ENCODE measurements around the gene PCNP. TPM values are rescaled to one million over a fixed set of nuclear protein-coding genes. Genes with fewer than 3 reads are reported as not detected.
A peak's percentile ranks its signal among the peaks of the same experiment; 100 is the strongest.

PCNP gene
- total RNA-seq (2014; rRNA removed; shearing (Covaris generic); ENCODE audit: low replicate concordance), result 37.9 and 90.3 TPM in 2 replicates

DNA sequence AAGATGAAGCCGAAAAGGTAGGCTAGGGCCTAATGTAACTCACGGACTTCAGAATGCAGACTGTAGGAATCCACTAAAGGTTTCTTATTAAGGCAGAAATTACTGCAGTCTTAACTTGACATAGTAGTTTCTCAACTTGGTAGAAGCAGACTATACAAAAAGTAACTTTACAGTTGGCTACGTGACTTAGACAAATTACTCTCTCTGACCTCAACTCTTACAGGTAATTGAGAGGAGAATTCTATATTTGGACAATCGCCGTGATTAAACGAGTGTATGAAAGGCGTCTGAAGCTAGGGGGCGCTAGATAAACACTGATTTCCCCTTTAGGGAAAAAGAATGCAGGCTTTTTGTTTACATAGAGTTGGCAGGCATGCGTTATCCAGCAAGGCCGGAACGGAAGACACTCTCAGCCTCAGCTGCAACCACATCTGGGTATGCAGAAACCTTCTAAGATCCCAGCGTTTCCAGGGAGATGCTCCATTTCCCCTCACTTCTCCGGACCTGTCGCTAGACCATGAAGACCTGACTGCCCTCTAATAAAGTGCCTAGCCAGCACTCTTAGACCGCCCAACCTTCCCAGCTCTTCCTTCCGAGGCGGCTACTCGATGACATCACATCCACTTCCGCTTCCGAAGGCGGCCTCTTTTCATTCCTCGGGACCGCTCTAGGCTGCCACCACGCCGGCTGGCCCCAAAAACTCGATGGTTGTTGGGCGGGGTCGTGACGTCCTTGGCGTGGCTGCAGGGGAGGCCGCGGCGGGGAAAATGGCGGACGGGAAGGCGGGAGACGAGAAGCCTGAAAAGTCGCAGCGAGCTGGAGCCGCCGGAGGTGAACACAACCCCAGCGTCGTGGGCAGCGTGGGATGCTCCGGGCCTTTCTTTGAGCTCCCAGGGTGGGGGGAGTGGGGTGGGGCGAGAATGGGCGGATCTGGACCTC is at the start of gene PCNP:
Gene PCNP, plus strand, starts transcription at position 732 of the 939 bp plus-strand sequence. Its CDS starts 36 bp downstream, at position 768.
- Histone ChIP-seq H3K4me1 (ENCODE audit: low read length) (peaks cover 66% of the 10 kb centered on the region), H3K9me3 (ENCODE audit: low read length) (no peaks in the 10 kb centered on the region), H3K9me2 (replicated peaks; ENCODE audit: insufficient read depth, low read length) (no peaks in the 10 kb centered on the region), H3K27me3 (ENCODE audit: low read length) (no peaks in the 10 kb centered on the region), H4K20me1 (ENCODE audit: insufficient read depth, low read depth, low read length) (peaks cover 4% of the 10 kb centered on the region; the same call in 1 of the 2 replicates), H3K79me2 (ENCODE audit: low read length) (peaks cover 42% of the 10 kb centered on the region), H3K4me3 (ENCODE audit: low read length) (peak within 1 kb of the TSS; percentile 94), H3K9ac (ENCODE audit: low read length) (peak within 1 kb of the TSS; percentile 92), H3K27ac (ENCODE audit: low read length) (peak within 1 kb of the TSS; percentile 70), H3K36me3 (ENCODE audit: insufficient read depth, low read length) (peaks cover 9% of the 10 kb centered on the region), H2AFZ (ENCODE audit: low read length) (peak within 1 kb of the TSS; percentile 34; the same call in 1 of the 2 replicates), H3K4me2 (ENCODE audit: low read depth, low read length, poor library complexity, severe bottlenecking) (peak within 1 kb of the TSS; percentile 93)
- DNase-seq, result peak; percentile 100

- Histone ChIP-seq H3K4me1 (ENCODE audit: low read length) (no peaks in the 10 kb centered on the region), H3K9ac (ENCODE audit: low read length) (no peak overlapping the region), H3K79me2 (ENCODE audit: low read length) (no peaks in the 10 kb centered on the region), H3K27ac (ENCODE audit: low read length) (no peak overlapping the region), H3K36me3 (ENCODE audit: insufficient read depth, low read length) (no peaks in the 10 kb centered on the region), H4K20me1 (ENCODE audit: insufficient read depth, low read depth, low read length) (no peaks in the 10 kb centered on the region), H3K4me3 (ENCODE audit: low read length) (no peak overlapping the region), H3K27me3 (ENCODE audit: low read length) (no peaks in the 10 kb centered on the region), H2AFZ (ENCODE audit: low read length) (no peak overlapping the region), H3K9me2 (replicated peaks; ENCODE audit: insufficient read depth, low read length) (no peaks in the 10 kb centered on the region), H3K4me2 (ENCODE audit: low read depth, low read length, poor library complexity, severe bottlenecking) (no peak overlapping the region), H3K9me3 (ENCODE audit: low read length) (no peaks in the 10 kb centered on the region)
- DNase-seq, result no peak
These were observed 46.5 kb upstream of the PCNP start for GRCh38 chr3:101527441-101527840.

DNA sequence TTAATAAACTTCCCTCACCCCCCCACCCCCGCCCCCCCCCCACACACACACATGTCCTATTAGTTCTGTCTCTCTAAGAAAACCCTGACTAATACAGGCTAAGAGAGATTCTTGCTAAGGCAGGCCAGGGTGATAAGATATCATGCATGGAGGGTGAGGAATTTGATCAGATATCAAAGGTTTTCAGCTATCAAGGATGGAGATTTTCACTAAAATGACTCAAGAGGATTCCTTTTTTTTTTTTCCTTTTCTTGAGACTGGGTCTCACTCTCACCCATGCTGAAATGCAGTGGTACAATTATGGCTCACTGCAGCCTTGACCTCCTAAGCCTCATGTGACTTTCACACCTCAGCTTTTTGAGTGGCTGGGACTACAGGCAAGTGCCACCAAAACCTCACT is 46.1 kb upstream of the PCNP start:
- Histone ChIP-seq H3K36me3 (ENCODE audit: insufficient read depth, low read length) (no peaks in the 10 kb centered on the region), H3K79me2 (ENCODE audit: low read length) (no peaks in the 10 kb centered on the region), H3K4me2 (ENCODE audit: low read depth, low read length, poor library complexity, severe bottlenecking) (no peak overlapping the region), H3K9me3 (ENCODE audit: low read length) (no peaks in the 10 kb centered on the region), H4K20me1 (ENCODE audit: insufficient read depth, low read depth, low read length) (no peaks in the 10 kb centered on the region), H3K9ac (ENCODE audit: low read length) (no peak overlapping the region), H3K27me3 (ENCODE audit: low read length) (no peaks in the 10 kb centered on the region), H3K27ac (ENCODE audit: low read length) (no peak overlapping the region), H2AFZ (ENCODE audit: low read length) (no peak overlapping the region), H3K9me2 (replicated peaks; ENCODE audit: insufficient read depth, low read length) (no peaks in the 10 kb centered on the region), H3K4me3 (ENCODE audit: low read length) (no peak overlapping the region), H3K4me1 (ENCODE audit: low read length) (no peaks in the 10 kb centered on the region)
- DNase-seq, result no peak

DNA sequence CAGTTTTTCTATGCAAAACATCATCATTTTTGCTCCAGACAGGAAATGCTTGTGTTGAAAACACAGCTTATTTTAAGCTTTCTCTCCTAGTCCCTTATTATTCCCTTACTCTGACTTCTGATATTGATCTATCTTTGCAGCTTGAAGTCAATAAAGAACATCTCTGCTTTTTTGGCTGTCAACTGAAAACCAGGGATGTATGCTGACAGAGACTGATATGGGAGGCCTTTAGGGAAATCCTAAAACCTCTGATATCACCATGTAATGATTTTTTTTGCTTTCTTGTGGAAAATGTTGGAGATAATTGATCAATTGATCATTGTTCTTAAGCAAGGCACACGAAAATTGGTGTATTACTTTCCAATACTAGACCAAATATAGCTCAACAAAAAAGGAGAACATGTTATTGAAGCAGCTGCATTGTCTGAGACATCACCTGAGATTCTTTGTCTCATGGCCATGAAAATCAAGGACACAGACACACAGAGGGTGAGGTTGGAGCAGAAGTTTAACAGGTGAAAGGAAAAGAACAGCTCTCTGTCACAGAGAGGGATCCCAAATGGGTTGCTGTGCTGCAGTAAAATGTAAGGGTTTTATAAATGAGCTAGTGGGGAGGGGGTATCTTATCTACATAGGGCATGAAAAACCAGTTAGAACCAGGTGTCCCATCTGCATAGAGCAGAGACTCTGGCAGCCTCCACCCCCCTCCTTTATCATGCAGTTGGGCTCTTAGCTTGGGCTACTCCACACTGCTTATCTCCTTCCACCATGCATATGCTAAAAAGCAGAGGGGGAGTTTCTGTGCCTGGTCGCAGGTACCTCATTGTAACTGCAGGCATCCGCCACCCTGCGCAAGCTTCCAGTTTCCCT is 43.9 kb upstream of the PCNP start:
- Histone ChIP-seq H3K79me2 (ENCODE audit: low read length) (no peaks in the 10 kb centered on the region), H2AFZ (ENCODE audit: low read length) (no peak overlapping the region), H3K4me1 (ENCODE audit: low read length) (no peaks in the 10 kb centered on the region), H3K4me3 (ENCODE audit: low read length) (no peak overlapping the region), H3K9me3 (ENCODE audit: low read length) (no peaks in the 10 kb centered on the region), H3K27me3 (ENCODE audit: low read length) (no peaks in the 10 kb centered on the region), H4K20me1 (ENCODE audit: insufficient read depth, low read depth, low read length) (no peaks in the 10 kb centered on the region), H3K9ac (ENCODE audit: low read length) (no peak overlapping the region), H3K9me2 (replicated peaks; ENCODE audit: insufficient read depth, low read length) (no peaks in the 10 kb centered on the region), H3K27ac (ENCODE audit: low read length) (no peak overlapping the region), H3K4me2 (ENCODE audit: low read depth, low read length, poor library complexity, severe bottlenecking) (no peak overlapping the region), H3K36me3 (ENCODE audit: insufficient read depth, low read length) (no peaks in the 10 kb centered on the region)
- no peak for DNase-seq

DNA sequence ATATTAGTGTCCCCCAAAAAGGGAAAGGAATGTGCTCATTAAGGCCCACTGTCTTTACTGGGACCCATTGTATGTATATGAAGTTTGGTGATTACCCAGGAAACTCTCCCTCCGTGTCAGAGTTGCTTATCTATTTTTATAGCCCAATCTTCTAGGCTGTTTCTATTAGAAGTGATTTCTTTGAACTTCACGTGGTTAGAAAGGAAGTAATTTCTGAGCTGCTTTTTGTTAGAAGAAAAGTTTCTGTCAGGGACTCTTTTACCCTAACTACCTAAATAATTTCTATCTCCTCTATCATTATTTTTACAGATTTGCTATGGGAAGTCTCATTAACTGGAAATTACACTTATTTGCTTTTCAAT is 43.3 kb upstream of the PCNP start:
- no peaks in the 10 kb centered on the region for H3K9me2 ChIP-seq (replicated peaks; ENCODE audit: insufficient read depth, low read length)
- no peak overlapping the region for H3K9ac ChIP-seq (ENCODE audit: low read length)
- H4K20me1 ChIP-seq (ENCODE audit: insufficient read depth, low read depth, low read length), result no peaks in the 10 kb centered on the region
- DNase-seq, result no peak
- no peak overlapping the region for H2AFZ ChIP-seq (ENCODE audit: low read length)
- no peaks in the 10 kb centered on the region for H3K79me2 ChIP-seq (ENCODE audit: low read length)
- H3K4me1 ChIP-seq (ENCODE audit: low read length), result no peaks in the 10 kb centered on the region
- no peaks in the 10 kb centered on the region for H3K36me3 ChIP-seq (ENCODE audit: insufficient read depth, low read length)
- no peaks in the 10 kb centered on the region for H3K9me3 ChIP-seq (ENCODE audit: low read length)
- no peak overlapping the region for H3K27ac ChIP-seq (ENCODE audit: low read length)
- H3K27me3 ChIP-seq (ENCODE audit: low read length), result no peaks in the 10 kb centered on the region
- H3K4me2 ChIP-seq (ENCODE audit: low read depth, low read length, poor library complexity, severe bottlenecking), result no peak overlapping the region
- H3K4me3 ChIP-seq (ENCODE audit: low read length), result no peak overlapping the region

GRCh38 chr3:101531473-101532086 is 42.4 kb upstream of the PCNP start:
- DNase-seq, result no peak
- H3K9ac ChIP-seq (ENCODE audit: low read length), result no peak overlapping the region
- no peaks in the 10 kb centered on the region for H3K9me2 ChIP-seq (replicated peaks; ENCODE audit: insufficient read depth, low read length)
- no peaks in the 10 kb centered on the region for H3K79me2 ChIP-seq (ENCODE audit: low read length)
- no peak overlapping the region for H3K27ac ChIP-seq (ENCODE audit: low read length)
- no peaks in the 10 kb centered on the region for H3K9me3 ChIP-seq (ENCODE audit: low read length)
- H3K4me2 ChIP-seq (ENCODE audit: low read depth, low read length, poor library complexity, severe bottlenecking), result no peak overlapping the region
- H3K36me3 ChIP-seq (ENCODE audit: insufficient read depth, low read length), result no peaks in the 10 kb centered on the region
- no peak overlapping the region for H2AFZ ChIP-seq (ENCODE audit: low read length)
- no peaks in the 10 kb centered on the region for H3K27me3 ChIP-seq (ENCODE audit: low read length)
- no peak overlapping the region for H3K4me3 ChIP-seq (ENCODE audit: low read length)
- H3K4me1 ChIP-seq (ENCODE audit: low read length), result no peaks in the 10 kb centered on the region
- H4K20me1 ChIP-seq (ENCODE audit: insufficient read depth, low read depth, low read length), result no peaks in the 10 kb centered on the region

- no peak overlapping the region for H2AFZ ChIP-seq (ENCODE audit: low read length)
- no peaks in the 10 kb centered on the region for H3K27me3 ChIP-seq (ENCODE audit: low read length)
- no peaks in the 10 kb centered on the region for H3K79me2 ChIP-seq (ENCODE audit: low read length)
- H4K20me1 ChIP-seq (ENCODE audit: insufficient read depth, low read depth, low read length), result no peaks in the 10 kb centered on the region
- no peak overlapping the region for H3K27ac ChIP-seq (ENCODE audit: low read length)
- no peaks in the 10 kb centered on the region for H3K4me1 ChIP-seq (ENCODE audit: low read length)
- H3K9me2 ChIP-seq (replicated peaks; ENCODE audit: insufficient read depth, low read length), result no peaks in the 10 kb centered on the region
- no peak overlapping the region for H3K4me3 ChIP-seq (ENCODE audit: low read length)
- DNase-seq, result no peak
- no peaks in the 10 kb centered on the region for H3K36me3 ChIP-seq (ENCODE audit: insufficient read depth, low read length)
- no peaks in the 10 kb centered on the region for H3K9me3 ChIP-seq (ENCODE audit: low read length)
- no peak overlapping the region for H3K9ac ChIP-seq (ENCODE audit: low read length)
- H3K4me2 ChIP-seq (ENCODE audit: low read depth, low read length, poor library complexity, severe bottlenecking), result no peak overlapping the region
These were observed 41.0 kb upstream of the PCNP start for GRCh38 chr3:101532783-101533602.
